H1 (cell line): ENCODE results near the gene CHP2.

Experiments used
- POLR2A ChIP-seq, 2 experiments: IDR thresholded peaks; 1 replicate in 1 of 2; 2 replicates in 1 of 2; pipeline ENCODE4 v1.6.1; 2011; ENCODE audit warnings: low read depth in 2 of 2, low read length in 2 of 2, mild to moderate bottlenecking in 2 of 2; ENCODE audit errors: control extremely low read depth in 1 of 2
- TF ChIP-seq, protein P1 (sequence below), 3 experiments: IDR thresholded peaks; 1 replicate in 2 of 3; 2 replicates in 1 of 3; pipeline versions ENCODE4 v1.5.1 to v1.6.1; 2011; ENCODE audit warnings: low read length in 3 of 3, mild to moderate bottlenecking in 3 of 3, inconsistent platforms in 2 of 3, low read depth in 1 of 3, moderate library complexity in 1 of 3; ENCODE audit not compliant: insufficient read depth in 1 of 3; ENCODE audit errors: control extremely low read depth in 1 of 3

GRCh38 chr16:23807028-23807427 lies 52.2 kb downstream of the CHP2 start:
- no peak for TF ChIP-seq POLR2A (IDR thresholded peaks at IDR 0.05; ENCODE audit: control extremely low read depth in 1 of 2, low read depth in 2 of 2, low read length in 2 of 2)
- TF ChIP-seq, protein P1, sequence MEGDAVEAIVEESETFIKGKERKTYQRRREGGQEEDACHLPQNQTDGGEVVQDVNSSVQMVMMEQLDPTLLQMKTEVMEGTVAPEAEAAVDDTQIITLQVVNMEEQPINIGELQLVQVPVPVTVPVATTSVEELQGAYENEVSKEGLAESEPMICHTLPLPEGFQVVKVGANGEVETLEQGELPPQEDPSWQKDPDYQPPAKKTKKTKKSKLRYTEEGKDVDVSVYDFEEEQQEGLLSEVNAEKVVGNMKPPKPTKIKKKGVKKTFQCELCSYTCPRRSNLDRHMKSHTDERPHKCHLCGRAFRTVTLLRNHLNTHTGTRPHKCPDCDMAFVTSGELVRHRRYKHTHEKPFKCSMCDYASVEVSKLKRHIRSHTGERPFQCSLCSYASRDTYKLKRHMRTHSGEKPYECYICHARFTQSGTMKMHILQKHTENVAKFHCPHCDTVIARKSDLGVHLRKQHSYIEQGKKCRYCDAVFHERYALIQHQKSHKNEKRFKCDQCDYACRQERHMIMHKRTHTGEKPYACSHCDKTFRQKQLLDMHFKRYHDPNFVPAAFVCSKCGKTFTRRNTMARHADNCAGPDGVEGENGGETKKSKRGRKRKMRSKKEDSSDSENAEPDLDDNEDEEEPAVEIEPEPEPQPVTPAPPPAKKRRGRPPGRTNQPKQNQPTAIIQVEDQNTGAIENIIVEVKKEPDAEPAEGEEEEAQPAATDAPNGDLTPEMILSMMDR (IDR thresholded peaks at IDR 0.05; ENCODE audit: control extremely low read depth in 1 of 3, insufficient read depth in 1 of 3, low read depth in 1 of 3, low read length in 3 of 3): no peak
